Panc1 (cell line): ENCODE data around the gene PCDHGA12.

Experiments
- CTCF ChIP-seq: fragments of 450-650 bp; IDR thresholded peaks from 2 replicates; pipeline ENCODE4 v1.5.1; 2017; ENCODE audit warnings: mild to moderate bottlenecking
- SIN3A ChIP-seq: IDR thresholded peaks from 2 replicates; pipeline ENCODE4 v1.6.1; 2012; ENCODE audit warnings: low read depth, mild to moderate bottlenecking, low read length, moderate library complexity, borderline replicate concordance; ENCODE audit not compliant: insufficient read depth

GRCh38 chr5:141383345-141383744 is 47.0 kb upstream of the PCDHGA12 start:
- TF ChIP-seq CTCF (no peak), SIN3A (no peak)
